Measurements from ENCODE around the gene NUP210L.
A peak's percentile ranks its signal among the peaks of the same experiment; 100 is the strongest.

NUP210L gene

DNA sequence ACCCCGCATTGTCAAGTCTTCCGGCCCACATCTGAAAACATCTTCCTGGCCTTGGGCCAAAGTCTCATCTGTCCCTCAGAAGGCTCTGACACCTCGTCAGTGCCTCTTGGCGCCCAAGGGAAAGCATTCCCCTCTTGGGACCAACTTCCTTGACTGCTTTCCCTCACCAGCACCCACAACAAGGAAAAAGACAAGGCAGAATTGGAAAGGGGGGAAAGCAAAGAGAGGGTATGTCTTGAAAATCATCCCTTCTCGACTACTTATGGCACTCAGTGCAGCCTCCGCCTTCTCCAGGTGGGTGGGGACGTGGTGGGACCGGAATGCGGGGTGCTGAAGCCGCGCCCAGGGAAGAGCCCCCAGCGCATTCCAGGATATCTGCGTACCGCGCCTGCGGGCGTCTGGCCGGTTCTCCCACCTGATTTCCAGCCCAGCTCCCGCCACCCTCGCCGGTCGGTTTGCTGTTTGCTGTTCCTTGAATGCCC, 191.0 kb downstream of the NUP210L start:
- DNase-seq (ENCODE audit: low read depth), result no peak

DNA sequence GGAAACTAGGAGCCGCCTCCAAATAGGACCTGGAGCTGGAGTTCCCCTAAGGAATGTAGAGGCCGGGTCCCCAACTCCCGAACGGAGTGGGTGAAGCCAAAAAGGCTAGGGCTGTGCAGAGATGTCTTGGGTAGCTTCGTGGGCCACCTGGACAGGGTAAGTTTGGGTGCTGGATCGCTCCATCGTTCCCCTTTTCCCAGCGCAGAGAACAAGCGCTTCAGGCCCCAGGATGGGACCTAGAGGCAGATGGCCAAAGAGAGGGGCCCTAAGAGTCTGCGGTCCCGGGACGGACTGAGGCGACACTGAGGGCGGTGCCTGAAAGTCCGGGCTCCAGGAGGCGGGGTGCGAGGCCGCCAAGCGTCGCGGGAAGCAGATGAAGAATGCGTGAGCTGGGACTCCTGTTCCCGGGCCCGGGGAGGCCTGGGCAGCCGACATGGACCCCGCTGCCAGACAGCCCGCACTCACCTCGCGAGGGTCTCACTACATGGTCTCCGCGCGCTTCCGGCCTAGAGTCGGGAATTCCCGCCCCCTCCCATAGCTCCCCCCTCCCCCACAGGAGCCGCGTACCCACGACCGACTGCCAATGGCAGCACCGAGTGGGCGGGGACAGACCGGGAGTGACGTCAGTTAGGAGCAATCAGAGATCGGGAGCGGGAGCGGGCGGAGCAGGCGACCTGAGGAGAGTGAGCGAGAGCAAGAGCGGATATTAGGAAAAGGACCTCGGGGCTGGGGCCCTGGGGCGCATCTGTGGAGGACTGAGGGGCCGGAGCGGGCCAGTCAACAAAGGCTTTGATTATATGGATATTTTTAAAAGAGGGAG, 191.6 kb downstream of the NUP210L start, which contains the start of gene SLC39A1:
TSS of gene SLC39A1 (minus strand) at position 508 of the 820 bp plus-strand sequence. CDS start 822 bp downstream, outside the sequence.
- DNase-seq (ENCODE audit: low read depth), result peak; percentile 91

DNA sequence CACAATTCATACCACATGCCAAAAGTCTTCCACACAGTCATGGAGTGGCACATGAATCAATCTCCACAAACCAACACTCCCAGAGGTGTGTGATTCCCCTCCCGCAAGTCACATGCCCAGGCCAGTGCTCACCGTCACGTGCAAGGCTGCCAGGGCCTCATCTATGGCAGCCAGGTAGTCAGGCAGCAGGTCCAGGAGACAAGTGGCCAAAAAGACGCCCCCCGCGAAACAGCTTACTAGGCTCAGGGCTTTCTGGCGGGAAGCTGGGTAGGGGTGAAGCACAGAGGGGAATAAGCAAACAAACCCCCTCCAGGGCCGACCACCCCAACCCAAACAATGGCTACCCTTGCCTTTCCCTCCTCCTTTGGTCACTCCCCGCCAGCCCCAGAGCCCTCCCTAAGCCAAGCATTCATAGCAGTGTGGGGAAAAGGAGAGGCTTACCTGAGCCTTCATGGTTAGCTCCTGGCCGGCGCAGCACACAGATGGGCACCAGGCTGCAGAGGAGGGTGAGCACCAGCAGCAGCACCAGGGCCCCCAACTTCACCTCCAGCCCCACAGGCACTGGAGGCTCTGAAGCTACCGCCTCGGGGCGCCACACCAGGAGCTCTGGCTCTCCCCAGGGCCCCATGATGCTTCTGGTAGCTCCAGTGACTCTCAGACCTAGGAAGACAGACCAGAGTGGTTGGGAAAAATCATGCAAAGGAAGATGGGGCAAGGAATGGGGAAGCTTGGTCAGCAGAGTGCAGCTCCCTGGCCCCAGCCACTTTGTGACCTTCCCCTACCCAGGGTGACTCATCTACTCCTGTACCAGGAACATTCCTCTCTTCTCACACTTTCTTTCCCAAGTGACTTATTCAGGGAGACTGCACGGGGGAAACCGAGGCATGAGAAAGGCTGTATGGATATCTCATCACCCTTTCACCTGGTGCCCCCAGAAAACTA, 192.5 kb downstream of the NUP210L start:
- DNase-seq (ENCODE audit: low read depth), result no peak

DNA sequence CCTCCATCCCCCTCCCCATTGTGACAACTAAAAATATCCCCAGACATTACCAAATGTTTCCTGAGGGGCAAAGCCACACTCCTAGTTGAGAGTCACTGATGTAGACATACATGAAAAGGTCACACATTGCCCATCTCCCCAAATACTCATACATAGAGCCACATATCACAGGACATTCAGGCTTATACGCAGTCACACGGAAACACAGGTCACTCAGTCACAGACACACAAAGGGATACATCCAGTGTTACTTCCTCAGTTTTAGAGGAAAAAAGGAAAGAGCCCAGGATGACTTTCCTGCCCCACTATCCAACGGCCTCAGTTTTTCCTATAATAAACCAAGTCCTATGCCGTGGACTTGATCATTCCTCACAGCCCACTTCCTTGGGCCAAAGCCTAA, 193.5 kb downstream of the NUP210L start:
- DNase-seq (ENCODE audit: low read depth), result no peak

DNA sequence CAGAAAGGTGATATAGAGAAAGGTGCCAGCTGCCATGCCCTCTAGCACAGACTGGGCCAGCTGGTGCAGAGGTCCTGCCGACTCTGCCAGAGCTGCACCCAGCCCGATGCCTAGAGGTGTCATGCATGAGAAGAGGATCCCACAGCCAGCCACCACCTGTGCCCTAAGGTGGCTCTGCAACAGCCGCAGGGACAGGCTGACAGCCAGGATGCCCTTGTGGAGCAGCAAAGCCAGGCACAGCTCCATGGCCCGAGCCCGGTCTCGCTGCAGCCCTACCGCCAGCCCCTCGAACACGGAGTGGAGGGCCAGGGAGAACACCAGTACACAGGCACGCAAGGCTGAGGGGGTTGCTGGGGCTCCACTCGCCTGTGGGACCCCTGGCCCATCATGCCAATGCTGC, 194.7 kb downstream of the NUP210L start:
- DNase-seq (ENCODE audit: low read depth), result no peak

DNA sequence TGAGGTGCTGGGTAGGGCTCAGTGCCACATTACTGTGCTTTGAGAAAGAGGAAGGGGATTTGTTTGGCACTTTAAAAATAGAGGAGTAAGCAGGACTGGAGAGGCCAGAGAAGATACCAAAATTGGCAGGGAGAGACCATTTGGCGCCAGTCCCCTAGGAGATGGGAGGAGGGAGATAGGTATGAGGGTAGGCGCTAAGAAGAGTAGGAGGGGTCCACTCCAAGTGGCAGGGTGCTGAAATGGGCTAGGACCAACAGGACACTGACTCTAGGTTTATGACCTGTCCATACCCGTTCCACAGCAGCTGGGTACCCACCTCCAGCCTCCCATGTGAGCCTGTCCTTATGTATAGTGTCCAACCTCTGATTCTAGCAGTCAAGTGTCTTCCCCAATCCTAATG, 195.4 kb downstream of the NUP210L start:
- DNase-seq (ENCODE audit: low read depth), result no peak

DNA sequence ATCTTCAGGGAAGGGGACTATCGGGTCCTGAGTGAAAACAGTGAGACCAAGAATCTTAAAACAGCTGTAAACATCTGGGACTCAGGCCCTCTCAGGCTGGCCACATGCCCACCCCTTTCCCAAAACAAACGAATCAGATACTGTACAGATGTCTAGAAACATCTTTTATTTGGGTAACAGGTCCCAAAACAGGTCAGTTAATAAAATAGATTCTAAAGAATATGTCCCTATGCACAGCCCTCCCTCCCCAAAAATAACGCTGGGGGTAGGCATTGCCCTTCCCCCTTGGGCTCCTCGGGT, 196.0 kb downstream of the NUP210L start:
- DNase-seq (ENCODE audit: low read depth), result no peak

DNA sequence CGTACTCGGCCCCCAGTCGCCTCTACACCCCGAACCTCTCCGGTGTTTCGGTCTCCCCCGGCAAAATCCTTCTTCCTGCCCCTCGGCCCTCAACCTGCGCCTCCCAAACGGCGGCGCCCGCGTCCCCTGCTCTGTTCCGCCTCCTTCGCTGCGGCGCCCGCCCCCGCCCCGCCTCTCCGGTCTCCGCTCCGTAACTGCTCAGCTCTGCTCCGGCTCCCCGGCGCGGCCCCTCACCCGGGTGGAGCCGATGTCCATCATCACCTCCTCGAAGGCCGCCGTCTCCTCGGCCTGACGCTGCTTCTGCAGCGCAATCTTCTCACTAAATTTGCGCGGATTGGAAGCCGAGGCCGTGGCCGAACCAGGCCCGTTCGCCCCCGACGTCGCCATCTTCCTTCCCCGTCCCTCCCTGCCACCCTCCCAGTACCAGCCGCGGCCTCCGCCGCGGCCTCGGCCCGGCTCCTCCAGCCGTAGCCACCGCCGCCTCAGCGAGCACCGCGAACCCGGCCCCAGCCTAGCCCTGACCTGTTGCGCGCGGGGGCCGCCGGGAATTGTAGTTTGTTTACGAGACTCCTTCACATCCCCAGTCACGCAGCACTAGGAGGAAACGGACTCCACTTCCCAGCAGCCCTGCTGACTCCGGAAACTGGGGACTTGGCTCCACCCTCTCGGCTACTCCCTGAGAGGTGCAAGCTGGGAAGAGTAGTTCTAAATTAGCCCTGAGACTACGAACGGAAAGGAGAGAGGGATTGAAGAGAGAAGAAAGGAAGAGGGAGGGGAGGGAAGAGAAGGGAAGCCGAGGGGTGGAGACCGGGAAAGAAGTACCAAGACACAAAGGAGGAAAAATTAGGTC, 196.5 kb downstream of the NUP210L start, which contains the start of gene CRTC2:
TSS of gene CRTC2 (minus strand) at position 502 of the 850 bp plus-strand sequence. CDS start at position 387, 115 bp downstream.
- peak; percentile 95 for DNase-seq (ENCODE audit: low read depth)

DNA sequence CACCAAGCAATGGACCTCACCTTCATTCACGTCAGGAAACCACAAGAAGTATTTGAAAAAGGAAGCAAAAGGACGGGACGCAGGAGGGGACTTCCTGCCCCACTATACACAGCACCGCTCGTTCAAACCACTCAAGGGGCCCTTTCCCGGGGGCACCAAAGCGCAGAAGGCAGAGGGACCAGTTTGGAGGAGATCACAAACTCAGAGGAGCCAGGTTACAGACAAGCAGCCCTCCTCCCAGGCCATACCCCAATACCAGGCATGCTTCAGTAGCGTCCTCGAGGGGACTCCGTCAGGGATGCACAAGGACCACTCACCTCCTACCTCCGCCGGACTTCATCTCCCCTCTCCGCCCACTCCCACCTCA, 197.1 kb downstream of the NUP210L start:
- DNase-seq (ENCODE audit: low read depth), result peak; percentile 26

DNA sequence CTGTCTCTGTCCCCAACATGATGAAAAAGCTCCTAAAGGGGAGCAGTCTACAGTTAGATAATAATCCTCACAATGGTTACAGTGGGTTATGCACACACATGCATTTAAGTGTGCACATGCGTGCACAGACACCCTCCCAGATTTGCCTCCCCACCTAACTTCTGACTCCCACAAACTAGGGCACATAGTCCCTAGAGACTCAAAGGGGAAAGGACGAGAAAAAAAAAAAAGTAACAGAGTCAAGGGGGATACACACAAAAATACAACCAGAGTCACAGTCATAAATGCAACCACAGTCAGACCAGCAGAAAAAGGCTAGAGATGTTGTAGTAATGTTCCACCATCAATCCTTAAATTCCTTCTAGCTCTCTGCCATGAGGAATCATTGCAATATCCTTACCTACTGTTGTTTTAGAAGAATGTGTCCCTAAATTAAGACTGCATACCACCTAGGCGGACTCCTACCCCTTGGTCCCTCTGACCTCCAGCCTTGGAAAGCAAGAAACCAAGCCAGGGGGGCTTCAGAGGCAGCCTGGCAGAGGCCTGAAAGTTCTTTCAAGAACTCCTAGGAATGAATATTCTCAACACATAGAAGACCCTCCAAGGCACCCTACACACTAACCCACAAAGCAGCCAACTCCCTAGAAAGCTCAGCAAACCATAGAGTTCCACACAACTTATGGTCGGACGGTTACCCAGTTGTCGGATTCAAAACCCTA, 197.7 kb downstream of the NUP210L start:
- no peak for DNase-seq (ENCODE audit: low read depth)

DNA sequence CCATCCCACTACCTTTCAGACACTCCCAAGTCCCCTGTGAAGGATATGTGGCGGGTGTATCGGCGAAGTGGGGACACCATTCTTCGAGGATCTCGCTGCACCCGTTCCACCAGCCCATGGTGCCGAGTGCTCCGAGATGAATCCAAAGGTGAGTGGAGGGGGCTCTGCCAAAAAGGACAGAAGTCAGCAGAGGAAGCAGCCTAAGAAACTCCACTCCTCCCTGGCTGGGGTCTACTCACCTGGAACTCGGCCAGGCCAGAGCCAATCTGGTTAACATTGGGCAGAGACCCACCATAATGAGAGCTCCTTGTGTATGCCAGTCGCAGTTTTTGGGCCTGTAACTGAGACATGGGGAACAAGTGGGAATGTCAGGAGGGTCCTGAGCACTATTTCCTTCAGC, 200.0 kb downstream of the NUP210L start:
- no peak for DNase-seq (ENCODE audit: low read depth)

DNA sequence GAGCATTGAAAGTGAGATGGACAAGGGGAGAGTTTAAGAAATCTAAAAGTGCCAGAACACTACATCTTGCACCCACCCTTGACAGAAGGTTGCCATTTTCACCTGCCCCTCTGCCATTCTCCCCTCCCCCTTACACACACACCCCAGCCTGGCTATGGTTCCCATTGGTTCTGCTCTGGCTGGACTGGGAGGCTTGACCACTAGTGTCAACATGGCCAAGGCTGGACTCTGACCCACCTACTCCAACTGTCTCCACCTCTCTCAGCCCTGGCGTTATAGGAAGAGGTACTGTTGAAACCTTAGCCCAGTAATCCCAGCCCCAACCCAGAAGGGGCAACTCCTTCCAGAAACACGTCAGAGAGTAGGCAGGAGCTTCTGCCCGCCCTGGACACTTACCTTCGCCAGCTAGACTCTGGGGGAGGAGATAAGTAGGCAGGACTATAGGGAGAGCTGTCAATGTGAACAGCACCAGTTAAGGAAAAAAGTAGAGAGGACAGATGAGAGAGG, 201.0 kb downstream of the NUP210L start:
- DNase-seq (ENCODE audit: low read depth), result no peak

DNA sequence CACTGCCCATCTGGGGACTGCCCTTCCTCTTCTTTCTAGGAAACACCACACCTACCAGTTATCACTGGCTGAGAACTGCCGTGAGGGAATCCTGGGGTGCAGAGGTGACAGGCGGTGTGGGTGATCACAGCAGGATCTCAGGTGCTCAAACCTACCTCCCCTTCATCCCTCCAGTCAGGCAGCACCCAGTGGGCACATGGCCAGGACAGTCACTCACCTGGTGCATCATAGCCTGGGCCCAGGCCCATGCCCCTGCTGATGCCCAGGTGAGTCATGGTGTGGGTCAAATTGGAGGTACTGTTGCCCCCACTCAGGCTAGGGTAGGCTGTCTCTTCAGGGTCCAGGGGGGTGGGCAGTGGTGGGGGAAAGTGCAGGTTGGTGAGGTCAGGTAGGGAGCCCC, 203.1 kb downstream of the NUP210L start:
- no peak for DNase-seq (ENCODE audit: low read depth)

DNA sequence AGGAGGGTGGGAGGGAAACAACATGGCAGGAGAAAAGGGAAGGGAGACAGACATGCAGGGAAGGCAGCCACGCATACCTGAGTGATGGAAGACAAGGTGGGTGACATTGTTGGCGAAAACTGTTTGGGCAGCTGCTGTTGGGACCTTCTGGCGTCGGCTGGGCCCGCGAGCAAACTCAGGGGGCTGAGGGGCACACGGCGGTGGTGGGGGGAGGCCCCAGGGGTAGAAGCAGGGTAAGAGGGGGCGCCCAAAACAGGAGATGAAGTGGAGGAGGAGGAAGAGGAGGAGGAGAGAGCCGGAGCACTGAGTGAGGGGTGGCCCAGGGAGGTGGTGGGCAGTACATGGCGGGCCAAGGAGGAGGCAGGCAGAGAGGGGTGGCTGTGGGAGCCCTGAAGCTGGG, 203.7 kb downstream of the NUP210L start:
- DNase-seq (ENCODE audit: low read depth), result no peak

DNA sequence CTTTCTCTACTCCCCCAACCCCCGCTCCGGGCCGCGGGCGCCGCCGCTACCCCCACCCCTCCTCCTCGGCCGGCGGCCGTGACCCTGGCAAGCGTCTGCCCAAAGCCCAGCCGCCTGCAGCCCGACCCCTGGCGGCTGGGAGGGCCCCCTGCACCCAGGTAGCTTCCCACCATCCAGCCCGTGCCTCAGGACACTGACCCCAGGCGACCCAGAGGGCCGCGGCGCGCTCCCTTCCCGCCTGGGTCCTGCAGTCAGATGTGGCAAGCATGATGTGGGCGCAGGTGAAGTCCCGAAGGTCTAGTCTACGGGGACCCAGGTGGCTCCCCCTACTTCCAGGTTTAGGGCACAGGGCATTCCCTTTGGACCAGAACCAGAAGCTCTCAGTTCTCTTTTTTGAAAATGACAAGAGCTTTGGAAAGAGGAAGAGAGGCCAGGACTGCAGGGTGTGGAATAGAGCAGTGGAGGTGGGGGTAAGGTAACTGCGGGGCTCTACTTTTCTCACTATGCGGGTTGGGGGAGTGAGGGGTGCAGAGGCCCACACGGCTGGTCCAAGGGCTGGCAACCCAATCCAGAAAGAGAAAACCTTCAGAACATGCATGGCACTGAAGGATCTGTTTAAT, 208.1 kb downstream of the NUP210L start, which contains the start of gene DENND4B:
TSS of gene DENND4B (minus strand) at position 97 of the 620 bp plus-strand sequence. CDS start 2,344 bp downstream, outside the sequence.
- DNase-seq (ENCODE audit: low read depth), result peak; percentile 72

DNA sequence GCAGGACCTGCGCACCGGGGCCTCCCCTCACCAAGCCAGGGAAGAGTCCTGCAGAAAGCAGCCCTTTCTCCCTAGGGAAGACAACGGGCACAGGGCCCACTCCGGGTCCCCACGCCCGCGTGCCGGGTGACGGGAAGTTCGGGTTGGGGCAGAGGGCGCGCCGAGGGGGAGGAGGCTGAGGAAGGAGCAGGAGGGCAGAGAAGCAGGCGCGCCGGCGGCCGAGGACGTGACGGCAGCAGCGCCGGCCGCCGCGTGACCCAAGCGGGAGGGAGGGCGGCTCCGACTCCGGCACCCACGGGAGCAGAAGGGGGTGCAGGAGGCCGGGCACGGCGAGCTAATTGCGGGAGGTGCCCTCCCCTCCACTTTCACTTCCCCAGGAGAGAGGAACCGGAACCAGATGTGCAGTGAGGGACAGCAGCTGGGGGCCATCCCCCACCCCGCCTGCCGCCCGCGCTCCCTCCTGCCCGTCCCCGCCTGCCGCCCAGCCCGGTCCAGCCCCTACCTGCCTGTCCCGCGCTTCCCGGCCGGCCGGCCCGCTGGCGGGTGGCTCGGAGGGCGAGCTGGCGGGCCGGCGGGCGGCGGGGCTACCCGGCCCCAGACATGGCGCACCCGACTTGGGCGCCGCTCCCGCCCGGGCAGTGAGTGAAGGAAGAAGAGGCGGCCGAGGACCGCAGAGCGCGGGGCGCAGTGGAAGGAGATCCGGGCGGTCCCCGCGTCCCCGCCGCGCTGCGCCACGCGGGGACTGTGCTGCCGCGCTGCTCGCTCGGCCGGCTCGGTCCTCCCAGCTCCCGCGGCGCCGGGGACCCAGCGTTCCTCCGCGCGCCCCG, 208.9 kb downstream of the NUP210L start:
- DNase-seq (ENCODE audit: low read depth), result peak; percentile 58

DNA sequence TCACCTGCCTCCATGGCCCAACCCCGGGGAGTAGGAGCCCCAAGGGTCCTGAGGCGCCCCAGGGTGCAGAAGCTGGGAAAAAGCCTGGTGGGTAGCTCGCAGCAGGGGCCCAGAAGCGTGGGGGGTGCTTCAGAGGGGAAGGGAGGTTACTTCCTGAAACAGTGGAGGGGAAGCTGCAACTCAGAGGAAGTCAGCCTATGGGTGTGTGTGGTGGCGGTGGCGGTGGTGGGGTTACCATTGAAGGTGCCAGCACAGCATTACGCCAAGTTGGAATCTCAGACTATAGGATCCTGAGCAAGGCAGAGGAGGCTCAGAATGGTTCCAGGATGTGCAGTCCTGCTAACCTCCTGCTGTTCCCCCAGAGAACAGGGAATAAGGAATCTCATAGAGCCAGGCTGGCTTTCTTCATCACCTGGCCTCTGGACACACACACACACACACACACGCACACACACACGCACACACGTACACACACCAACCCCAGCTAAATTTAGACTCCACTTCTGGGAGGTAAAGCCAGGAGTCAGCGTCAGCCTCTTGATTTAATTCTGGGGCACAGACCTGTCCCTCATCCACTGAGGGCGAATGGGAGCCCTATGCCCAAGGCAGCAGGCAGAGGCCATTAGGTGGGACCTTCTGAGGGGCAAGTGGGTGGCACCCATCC, 209.6 kb downstream of the NUP210L start:
- peak; percentile 58 for DNase-seq (ENCODE audit: low read depth)

DNA sequence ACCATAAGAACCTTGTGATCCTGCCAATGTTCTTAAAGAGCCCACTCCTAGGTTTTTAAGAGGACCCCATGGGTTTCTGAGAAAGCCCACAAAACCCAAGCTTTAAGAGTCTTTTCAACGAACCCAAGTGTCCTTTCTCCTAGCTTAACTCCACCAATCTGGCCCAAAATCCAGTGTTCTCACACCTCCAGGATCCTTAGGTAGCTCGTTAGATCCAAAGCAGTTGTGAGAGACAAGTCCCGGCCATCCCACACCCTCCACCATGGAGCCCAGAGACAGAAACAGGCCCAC, 210.1 kb downstream of the NUP210L start:
- no peak for DNase-seq (ENCODE audit: low read depth)

Measured in activated T-helper 9 cell treated with anti-CD3 and anti-CD28 coated beads, Interleukin-2, amount 50 U/mL, for 16 hours (primary cell).